Tibial nerve (tissue), 4 donors: ENCODE measurements around the gene GPD1L.

Source experiments
- EP300 ChIP-seq, 2 donors: sonication (generic); formaldehyde crosslinking; IDR thresholded peaks; one replicate each; pipeline ENCODE4 v1.6.1; 2017; ENCODE audit warnings: antibody characterized with exemption in 2 of 2, mild to moderate bottlenecking in 1 of 2
- TF ChIP-seq, protein P1 (sequence below), 5 experiments: fragments of 200-600 bp in 3 of 5; fragments of 450-650 bp in 2 of 5; sonication (generic) in 3 of 5; IDR thresholded peaks; one replicate each; pipeline ENCODE4 v1.5.1; 2016 to 2019; ENCODE audit warnings: antibody characterized with exemption in 5 of 5, mild to moderate bottlenecking in 3 of 5, moderate library complexity in 2 of 5

- TF ChIP-seq, protein P1, sequence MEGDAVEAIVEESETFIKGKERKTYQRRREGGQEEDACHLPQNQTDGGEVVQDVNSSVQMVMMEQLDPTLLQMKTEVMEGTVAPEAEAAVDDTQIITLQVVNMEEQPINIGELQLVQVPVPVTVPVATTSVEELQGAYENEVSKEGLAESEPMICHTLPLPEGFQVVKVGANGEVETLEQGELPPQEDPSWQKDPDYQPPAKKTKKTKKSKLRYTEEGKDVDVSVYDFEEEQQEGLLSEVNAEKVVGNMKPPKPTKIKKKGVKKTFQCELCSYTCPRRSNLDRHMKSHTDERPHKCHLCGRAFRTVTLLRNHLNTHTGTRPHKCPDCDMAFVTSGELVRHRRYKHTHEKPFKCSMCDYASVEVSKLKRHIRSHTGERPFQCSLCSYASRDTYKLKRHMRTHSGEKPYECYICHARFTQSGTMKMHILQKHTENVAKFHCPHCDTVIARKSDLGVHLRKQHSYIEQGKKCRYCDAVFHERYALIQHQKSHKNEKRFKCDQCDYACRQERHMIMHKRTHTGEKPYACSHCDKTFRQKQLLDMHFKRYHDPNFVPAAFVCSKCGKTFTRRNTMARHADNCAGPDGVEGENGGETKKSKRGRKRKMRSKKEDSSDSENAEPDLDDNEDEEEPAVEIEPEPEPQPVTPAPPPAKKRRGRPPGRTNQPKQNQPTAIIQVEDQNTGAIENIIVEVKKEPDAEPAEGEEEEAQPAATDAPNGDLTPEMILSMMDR (IDR thresholded peaks at IDR 0.05) = no peak
- TF ChIP-seq EP300 (IDR thresholded peaks at IDR 0.05) = no peak
These were observed 73.8 kb downstream of the GPD1L start for GRCh38 chr3:32180141-32180784.
